ENCODE measurements around the gene SOX14. TPM values are rescaled to one million over a fixed set of nuclear protein-coding genes. Genes with fewer than 3 reads are reported as not detected.

The SOX14 gene
- total and polyA plus RNA-seq, 2 of the 4 experiments (the other 2 are of a cell fraction) = not detected

- H2BK15ac ChIP-seq (ENCODE audit: low read depth, low read length) = no peak overlapping the region
- H4K5ac ChIP-seq (ENCODE audit: low read depth, low read length) = no peak overlapping the region
- peaks cover 2% of the 10 kb centered on the region; the same call in 1 of the 2 replicates for H3K9me3 ChIP-seq (ENCODE audit: control insufficient read depth, insufficient read depth, low read length)
- in situ Hi-C loops (cut with MboI; ENCODE audit: low sequenced_read_pairs) = no loop called here
- ChIA-PET POLR2A (ENCODE audit: unreplicated experiment) (no interaction called here), CTCF (no interaction called here)
- no peak overlapping the region for H3K27ac ChIP-seq (ENCODE audit: insufficient read depth, low read length)
- H3K27me3 ChIP-seq (ENCODE audit: control insufficient read depth, insufficient read depth, low read length) = peaks cover 77% of the 10 kb centered on the region
- no peaks in the 10 kb centered on the region for H4K20me1 ChIP-seq (ENCODE audit: insufficient read depth, low read length)
- no peak overlapping the region for H3K23ac ChIP-seq (ENCODE audit: low read depth, low read length)
- H3K4me2 ChIP-seq (ENCODE audit: low read depth, low read length) = peak overlapping the region; percentile 59; the same call in 1 of the 2 replicates
- H4K8ac ChIP-seq (ENCODE audit: low read depth in 2 of 2, low read length in 2 of 2) = no peak overlapping the region
- peak overlapping the region; percentile 63 for H2AFZ ChIP-seq (replicated peaks; ENCODE audit: low read length, poor library complexity)
- no peak overlapping the region; the same call in 1 of the 2 replicates for H3K4me3 ChIP-seq (ENCODE audit: insufficient read depth, low read depth, low read length)
- intact Hi-C loops (cut with micrococcal nuclease) = no loop called here
- TF ChIP-seq MXI1 (IDR thresholded peaks at IDR 0.05; ENCODE audit: borderline replicate concordance, low read depth, low read length) = no peak
- TF ChIP-seq, protein P1, sequence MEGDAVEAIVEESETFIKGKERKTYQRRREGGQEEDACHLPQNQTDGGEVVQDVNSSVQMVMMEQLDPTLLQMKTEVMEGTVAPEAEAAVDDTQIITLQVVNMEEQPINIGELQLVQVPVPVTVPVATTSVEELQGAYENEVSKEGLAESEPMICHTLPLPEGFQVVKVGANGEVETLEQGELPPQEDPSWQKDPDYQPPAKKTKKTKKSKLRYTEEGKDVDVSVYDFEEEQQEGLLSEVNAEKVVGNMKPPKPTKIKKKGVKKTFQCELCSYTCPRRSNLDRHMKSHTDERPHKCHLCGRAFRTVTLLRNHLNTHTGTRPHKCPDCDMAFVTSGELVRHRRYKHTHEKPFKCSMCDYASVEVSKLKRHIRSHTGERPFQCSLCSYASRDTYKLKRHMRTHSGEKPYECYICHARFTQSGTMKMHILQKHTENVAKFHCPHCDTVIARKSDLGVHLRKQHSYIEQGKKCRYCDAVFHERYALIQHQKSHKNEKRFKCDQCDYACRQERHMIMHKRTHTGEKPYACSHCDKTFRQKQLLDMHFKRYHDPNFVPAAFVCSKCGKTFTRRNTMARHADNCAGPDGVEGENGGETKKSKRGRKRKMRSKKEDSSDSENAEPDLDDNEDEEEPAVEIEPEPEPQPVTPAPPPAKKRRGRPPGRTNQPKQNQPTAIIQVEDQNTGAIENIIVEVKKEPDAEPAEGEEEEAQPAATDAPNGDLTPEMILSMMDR (conservative IDR thresholded peaks at IDR 0.05; ENCODE audit: low read depth, low read length) = no peak
- TF ChIP-seq RCOR1 (IDR thresholded peaks at IDR 0.05; ENCODE audit: insufficient replicate concordance, low read length) = no peak
- no peak for TF ChIP-seq BHLHE40 (IDR thresholded peaks at IDR 0.05; ENCODE audit: low read depth, low read length)
- no peak for TF ChIP-seq RFX5 (IDR thresholded peaks at IDR 0.05; ENCODE audit: low read depth, low read length)
- TF ChIP-seq SMC3 (IDR thresholded peaks at IDR 0.05; ENCODE audit: low read depth, low read length) = no peak
- H2AK5ac ChIP-seq (ENCODE audit: low read depth, low read length) = no peak overlapping the region
- no peak overlapping the region for H2BK20ac ChIP-seq (ENCODE audit: low read depth, low read length)
- H3K36me3 ChIP-seq (ENCODE audit: control insufficient read depth, insufficient read depth, low read length) = no peaks in the 10 kb centered on the region
- H3K9me1 ChIP-seq (ENCODE audit: insufficient read depth, low read length) = no peaks in the 10 kb centered on the region
- no peak overlapping the region for H3K9ac ChIP-seq (ENCODE audit: low read depth, low read length)
- H3K14ac ChIP-seq (replicated peaks; ENCODE audit: low read depth, low read length) = no peak overlapping the region
- no peak overlapping the region for H3K56ac ChIP-seq (ENCODE audit: extremely low read depth, insufficient read depth, low read length)
- peak; percentile 29; the same call in 1 of the 2 replicates for ATAC-seq (ENCODE audit: low read depth)
- no TSS peak for BruUV-seq (replicated peaks)
- H3K18ac ChIP-seq (ENCODE audit: low read depth, low read length) = no peak overlapping the region
- H3K4ac ChIP-seq (ENCODE audit: low read depth, low read length) = no peak overlapping the region
- H2BK5ac ChIP-seq (ENCODE audit: low read depth, low read length, poor library complexity, severe bottlenecking) = no peak overlapping the region
- no peak overlapping the region for H4K91ac ChIP-seq (ENCODE audit: insufficient read depth, low read depth, low read length)
- DNase-seq = no peak
- no peak overlapping the region for H2AK9ac ChIP-seq (replicated peaks; ENCODE audit: low read depth, low read length, poor library complexity)
- H2BK120ac ChIP-seq (ENCODE audit: low read depth, low read length) = no peak overlapping the region
- no peaks in the 10 kb centered on the region for H3K79me1 ChIP-seq (ENCODE audit: low read depth in 1 of 2, low read length in 2 of 2)
- dilution Hi-C loops (cut with HindIII; ENCODE audit: low sequenced_read_pairs, unreplicated experiment) = no loop called here
- 2% methylated on average over 22 of the region's 59 CpGs; no CpG with 5 or more reads in 1 of the 2 experiments for WGBS, 2 experiments (ENCODE audit: extremely low coverage in 2 of 2, insufficient read length in 1 of 2)
- no peaks in the 10 kb centered on the region for H3K4me1 ChIP-seq (ENCODE audit: control insufficient read depth, insufficient read depth, low read length)
These were observed 4.5 kb downstream of the SOX14 start for GRCh38 chr3:137768361-137769321.

Data from IMR-90 (cell line).